ENCODE results near the gene PRKCH. TPM values are rescaled to one million over a fixed set of nuclear protein-coding genes. Genes with fewer than 3 reads are reported as not detected.

The PRKCH gene
- total RNA-seq, 2 experiments from 2014 or later: 304 to 312 TPM

- DNase-seq (no peak), ATAC-seq (no peak)
- Mint-ChIP-seq H3K4me3 (peak overlapping the region; percentile 18), H3K9me3 (ENCODE audit: low read depth) (no peaks in the 10 kb centered on the region), H3K27me3 (no peaks in the 10 kb centered on the region), H3K27ac (peak overlapping the region; percentile 83), H3K4me1 (peaks cover 90% of the 10 kb centered on the region), H3K36me3 (peaks cover 48% of the 10 kb centered on the region)
- CTCF ChIA-PET: interaction anchor here (0.8 to 3.4 kb wide), 5 partner anchors 8 to 102 kb away, joined by 3 to 11 read pairs (median 5); no protein-coding TSS in a partner anchor
Measured at GRCh38 chr14:61433169-61433568, 111.8 kb downstream of the PRKCH start.

DNA sequence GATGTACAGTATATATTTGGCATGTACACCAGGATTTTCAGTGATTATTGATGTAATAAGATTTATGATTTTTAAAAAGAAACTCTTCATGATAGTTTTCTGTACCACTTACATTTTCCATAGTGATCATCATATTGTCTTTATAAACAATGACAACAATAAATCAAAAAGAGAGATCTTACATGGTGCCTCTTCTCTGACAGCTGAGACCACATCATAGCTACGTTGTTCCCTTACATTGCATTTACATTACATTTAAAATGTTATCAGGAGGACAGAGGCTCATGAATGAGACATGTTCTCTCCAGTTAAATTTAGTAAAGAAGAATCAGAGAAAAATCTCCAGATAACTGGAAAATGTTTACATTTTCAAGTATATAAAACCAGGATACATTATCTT is 112.4 kb downstream of the PRKCH start:
- Mint-ChIP-seq H3K4me1 (peaks cover 90% of the 10 kb centered on the region), H3K27ac (peak overlapping the region; percentile 83), H3K27me3 (no peaks in the 10 kb centered on the region), H3K36me3 (peaks cover 45% of the 10 kb centered on the region), H3K9me3 (ENCODE audit: low read depth) (no peaks in the 10 kb centered on the region), H3K4me3 (no peak overlapping the region)
- CTCF ChIA-PET: interaction anchor here (1.2 kb wide), 1 partner anchor 13 kb away, joined by 6 read pairs; no protein-coding TSS in a partner anchor
- ATAC-seq: no peak
- DNase-seq: no peak

DNA sequence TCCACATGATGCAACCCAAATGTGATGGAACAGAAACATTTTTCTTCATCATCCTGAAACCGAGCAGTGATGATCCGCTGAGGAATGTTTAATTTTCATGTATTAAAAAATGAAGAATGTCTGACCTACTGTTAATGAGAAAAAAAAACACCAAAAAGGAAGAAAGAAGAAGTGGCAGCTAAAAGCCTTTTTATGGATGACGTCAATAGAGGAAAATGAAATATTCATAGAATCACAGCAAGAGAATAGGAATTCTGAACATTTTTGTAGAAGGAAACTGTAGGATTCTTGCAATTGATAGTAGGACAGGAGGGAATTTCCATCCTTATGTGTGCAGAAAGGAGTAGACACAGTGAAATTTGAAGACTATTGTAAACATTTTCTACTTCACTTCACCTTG is 112.9 kb downstream of the PRKCH start:
- peaks cover 45% of the 10 kb centered on the region for H3K36me3 Mint-ChIP-seq
- H3K9me3 Mint-ChIP-seq (ENCODE audit: low read depth): no peaks in the 10 kb centered on the region
- peak overlapping the region; percentile 58 for H3K27ac Mint-ChIP-seq
- ATAC-seq (no peak), DNase-seq (no peak)
- CTCF ChIA-PET: no interaction called here
- H3K4me3 Mint-ChIP-seq: no peak overlapping the region
- H3K4me1 Mint-ChIP-seq: peaks cover 90% of the 10 kb centered on the region
- H3K27me3 Mint-ChIP-seq: no peaks in the 10 kb centered on the region

GRCh38 chr14:61435563-61436337 is 114.4 kb downstream of the PRKCH start:
- peak overlapping the region; percentile 74 for H3K27ac Mint-ChIP-seq
- no peaks in the 10 kb centered on the region for H3K9me3 Mint-ChIP-seq (ENCODE audit: low read depth)
- no peak for DNase-seq
- peaks cover 37% of the 10 kb centered on the region for H3K36me3 Mint-ChIP-seq
- ATAC-seq: no peak
- no peaks in the 10 kb centered on the region for H3K27me3 Mint-ChIP-seq
- peaks cover 90% of the 10 kb centered on the region for H3K4me1 Mint-ChIP-seq
- CTCF ChIA-PET: interaction anchor here (0.8 to 1.8 kb wide), 2 partner anchors 17 to 139 kb away, joined by 3 to 4 read pairs; no protein-coding TSS in a partner anchor
- no peak overlapping the region for H3K4me3 Mint-ChIP-seq

DNA sequence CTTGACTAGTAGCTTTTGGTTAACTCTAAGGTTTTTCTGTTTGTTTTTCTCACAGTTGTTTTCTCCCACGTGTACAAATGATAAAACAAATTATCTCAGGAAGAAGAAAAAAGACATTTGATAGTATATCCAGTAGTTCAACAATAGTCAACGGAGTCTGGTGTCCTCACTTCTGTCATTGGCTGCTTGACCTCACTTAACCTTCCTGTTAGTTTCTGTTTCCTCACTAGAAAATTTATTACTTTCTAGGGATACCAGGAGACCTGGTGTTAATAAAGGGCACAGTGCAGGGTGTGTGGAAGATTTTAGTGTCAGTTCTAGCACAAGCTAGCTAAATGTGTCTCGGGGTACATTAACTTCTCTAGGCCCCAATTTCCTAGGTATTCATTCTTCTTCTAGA is 116.0 kb downstream of the PRKCH start:
- ATAC-seq (no peak), DNase-seq (no peak)
- Mint-ChIP-seq H3K4me1 (peaks cover 91% of the 10 kb centered on the region), H3K9me3 (ENCODE audit: low read depth) (no peaks in the 10 kb centered on the region), H3K27ac (peak overlapping the region; percentile 92), H3K27me3 (no peaks in the 10 kb centered on the region), H3K36me3 (peaks cover 33% of the 10 kb centered on the region), H3K4me3 (peak overlapping the region; percentile 75)
- CTCF ChIA-PET: interaction anchor here (1.2 kb wide), 1 partner anchor 49 kb away, joined by 3 read pairs; no protein-coding TSS in a partner anchor

DNA sequence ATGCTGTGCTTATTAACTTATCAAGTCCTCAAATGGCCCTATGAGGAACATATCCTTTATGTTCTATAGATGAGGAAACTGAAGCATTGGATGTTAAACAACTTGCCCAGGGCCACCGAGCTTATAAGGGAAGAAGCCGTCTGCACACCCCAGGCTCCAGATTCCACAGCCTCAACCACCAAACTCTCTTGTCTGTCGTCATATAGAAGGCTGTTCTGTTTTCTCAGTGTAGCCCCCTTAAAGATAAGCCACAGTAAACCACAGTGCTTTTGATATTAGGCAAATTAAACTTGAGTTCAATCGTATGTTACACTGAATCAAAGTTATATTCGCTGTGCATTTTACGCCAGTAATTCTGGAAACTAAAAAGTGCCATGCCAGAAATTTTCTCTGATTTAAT is 116.7 kb downstream of the PRKCH start:
- Mint-ChIP-seq H3K36me3 (peaks cover 36% of the 10 kb centered on the region), H3K4me1 (peaks cover 92% of the 10 kb centered on the region), H3K9me3 (ENCODE audit: low read depth) (no peaks in the 10 kb centered on the region), H3K27me3 (no peaks in the 10 kb centered on the region), H3K27ac (peak overlapping the region; percentile 92), H3K4me3 (peak overlapping the region; percentile 75)
- no peak for DNase-seq
- peak; percentile 17 for ATAC-seq
- CTCF ChIA-PET: interaction anchor here (1.1 to 1.2 kb wide), 2 partner anchors 9 to 49 kb away, joined by 3 to 4 read pairs; no protein-coding TSS in a partner anchor

DNA sequence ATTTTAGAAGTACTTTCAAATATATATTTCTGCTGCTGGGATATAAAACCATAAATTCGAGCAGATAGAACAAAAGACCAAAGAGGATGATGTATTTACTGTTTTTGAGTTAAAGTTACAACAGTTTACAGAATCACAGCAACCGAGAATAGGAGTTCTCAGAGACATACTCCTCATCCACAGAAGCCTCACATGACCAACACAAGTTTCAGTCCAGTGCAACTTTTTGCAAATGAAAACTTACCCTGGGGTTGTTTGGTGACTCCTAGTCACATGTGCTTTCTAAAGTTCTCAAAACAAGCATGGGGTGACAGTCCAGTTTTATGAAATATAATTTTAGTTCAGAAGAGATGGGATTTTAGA is 117.1 kb downstream of the PRKCH start:
- Mint-ChIP-seq H3K27me3 (no peaks in the 10 kb centered on the region), H3K27ac (peak overlapping the region; percentile 92), H3K4me3 (peak overlapping the region; percentile 75), H3K4me1 (peaks cover 92% of the 10 kb centered on the region), H3K9me3 (ENCODE audit: low read depth) (no peaks in the 10 kb centered on the region), H3K36me3 (peaks cover 35% of the 10 kb centered on the region)
- DNase-seq (peak; percentile 42), ATAC-seq (peak; percentile 18)
- CTCF ChIA-PET: interaction anchor here (1.1 kb wide), 1 partner anchor 10 kb away, joined by 4 read pairs; no protein-coding TSS in a partner anchor

DNA sequence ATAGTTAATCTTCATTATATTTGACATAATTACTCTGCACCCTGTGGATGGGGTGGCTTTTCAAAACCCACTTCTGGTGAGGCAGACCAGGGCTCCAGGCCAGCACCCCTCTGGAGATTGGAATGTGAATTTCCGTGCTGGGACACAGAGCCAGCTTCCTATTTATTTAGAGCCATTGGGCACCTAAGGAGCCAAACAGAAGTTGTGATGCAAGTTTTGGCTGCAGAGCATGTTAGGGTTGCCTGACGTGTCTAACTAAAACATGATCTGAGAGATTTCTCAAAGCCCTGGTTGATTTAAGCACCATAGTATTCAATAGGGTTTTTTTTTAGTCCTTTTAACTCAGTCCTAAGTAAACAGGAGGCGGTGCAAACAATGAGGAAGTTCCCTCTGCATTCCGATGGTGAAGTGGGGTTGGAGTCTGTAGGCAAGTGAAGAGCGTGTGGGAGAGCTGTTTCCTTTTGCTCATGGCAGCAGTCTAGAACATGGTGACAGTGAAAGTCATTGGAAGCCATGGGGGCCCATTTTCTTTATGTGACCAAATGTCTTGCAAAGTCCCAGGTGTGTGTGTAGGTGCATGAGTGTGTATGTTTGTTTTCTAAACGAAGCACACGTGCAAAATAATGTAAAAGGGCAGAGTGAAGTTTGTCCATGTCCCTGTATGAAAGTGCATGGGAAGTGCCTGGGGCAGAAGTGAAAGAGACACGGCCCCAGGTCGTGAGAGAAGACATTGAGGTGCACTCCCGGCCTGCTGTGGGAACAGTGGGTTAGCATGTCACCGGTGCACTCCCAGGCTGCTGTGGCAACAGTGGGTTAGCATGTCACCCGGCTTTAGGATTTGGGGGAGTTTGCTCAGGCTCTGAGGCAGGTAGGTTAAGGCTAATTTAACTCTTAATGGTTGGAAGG is 117.7 kb downstream of the PRKCH start:
- H3K27me3 Mint-ChIP-seq: no peaks in the 10 kb centered on the region
- peaks cover 36% of the 10 kb centered on the region for H3K36me3 Mint-ChIP-seq
- H3K4me1 Mint-ChIP-seq: peaks cover 92% of the 10 kb centered on the region
- no peaks in the 10 kb centered on the region for H3K9me3 Mint-ChIP-seq (ENCODE audit: low read depth)
- peak overlapping the region; percentile 75 for H3K4me3 Mint-ChIP-seq
- peak; percentile 62 for ATAC-seq
- H3K27ac Mint-ChIP-seq: peak overlapping the region; percentile 92
- peak; percentile 78 for DNase-seq
- CTCF ChIA-PET: interaction anchor here (1.1 kb wide), 1 partner anchor 11 kb away, joined by 4 read pairs; no protein-coding TSS in a partner anchor

GRCh38 chr14:61439779-61440418 is 118.5 kb downstream of the PRKCH start:
- DNase-seq: no peak
- Mint-ChIP-seq H3K27me3 (no peaks in the 10 kb centered on the region), H3K27ac (peak overlapping the region; percentile 92), H3K36me3 (peaks cover 36% of the 10 kb centered on the region), H3K9me3 (ENCODE audit: low read depth) (no peaks in the 10 kb centered on the region), H3K4me1 (peaks cover 94% of the 10 kb centered on the region), H3K4me3 (peak overlapping the region; percentile 75)
- CTCF ChIA-PET: interaction anchor here (1.0 to 3.0 kb wide), 3 partner anchors 8 to 37 kb away, joined by 3 to 11 read pairs (median 5); no protein-coding TSS in a partner anchor
- ATAC-seq: no peak

GRCh38 chr14:61443481-61443880 is 122.1 kb downstream of the PRKCH start:
- Mint-ChIP-seq H3K27me3 (no peaks in the 10 kb centered on the region), H3K4me3 (peak overlapping the region; percentile 29), H3K36me3 (peaks cover 52% of the 10 kb centered on the region), H3K4me1 (peaks cover 97% of the 10 kb centered on the region), H3K27ac (peak overlapping the region; percentile 89), H3K9me3 (ENCODE audit: low read depth) (no peaks in the 10 kb centered on the region)
- DNase-seq: no peak
- no peak for ATAC-seq
- CTCF ChIA-PET: interaction anchor here (0.7 to 3.1 kb wide), 3 partner anchors 8 to 146 kb away, joined by 3 to 19 read pairs (median 4); no protein-coding TSS in a partner anchor

DNA sequence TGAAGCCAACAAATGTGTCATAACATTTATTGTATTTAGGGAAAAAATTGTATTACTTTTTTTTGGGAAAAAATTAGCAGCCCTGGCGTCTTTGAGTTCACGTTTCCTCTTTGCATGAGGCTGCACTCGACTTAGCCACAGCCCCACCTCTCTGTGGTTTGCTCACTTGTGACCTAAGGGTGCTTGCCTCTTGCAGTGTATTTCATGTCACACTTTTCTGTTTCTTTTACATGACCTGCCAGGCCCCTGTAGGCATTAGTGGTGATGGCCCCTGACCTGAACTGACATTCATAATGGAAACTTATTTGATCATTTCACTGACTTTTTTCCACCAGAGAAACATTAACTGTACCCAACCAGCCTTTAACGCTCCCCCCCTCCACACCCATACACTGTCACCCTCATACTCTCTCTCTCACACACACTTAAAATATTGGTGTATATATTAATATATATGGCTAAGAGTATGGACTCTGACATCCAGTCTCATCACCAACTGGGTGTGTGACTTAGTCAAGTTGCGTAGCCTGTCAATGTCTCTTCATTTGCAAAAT is 122.9 kb downstream of the PRKCH start:
- H3K9me3 Mint-ChIP-seq (ENCODE audit: low read depth): no peaks in the 10 kb centered on the region
- H3K27me3 Mint-ChIP-seq: no peaks in the 10 kb centered on the region
- CTCF ChIA-PET: no interaction called here
- H3K27ac Mint-ChIP-seq: peak overlapping the region; percentile 89
- peak overlapping the region; percentile 32 for H3K4me3 Mint-ChIP-seq
- peaks cover 97% of the 10 kb centered on the region for H3K4me1 Mint-ChIP-seq
- ATAC-seq (peak; percentile 85), DNase-seq (peak; percentile 95)
- H3K36me3 Mint-ChIP-seq: peaks cover 60% of the 10 kb centered on the region

DNA sequence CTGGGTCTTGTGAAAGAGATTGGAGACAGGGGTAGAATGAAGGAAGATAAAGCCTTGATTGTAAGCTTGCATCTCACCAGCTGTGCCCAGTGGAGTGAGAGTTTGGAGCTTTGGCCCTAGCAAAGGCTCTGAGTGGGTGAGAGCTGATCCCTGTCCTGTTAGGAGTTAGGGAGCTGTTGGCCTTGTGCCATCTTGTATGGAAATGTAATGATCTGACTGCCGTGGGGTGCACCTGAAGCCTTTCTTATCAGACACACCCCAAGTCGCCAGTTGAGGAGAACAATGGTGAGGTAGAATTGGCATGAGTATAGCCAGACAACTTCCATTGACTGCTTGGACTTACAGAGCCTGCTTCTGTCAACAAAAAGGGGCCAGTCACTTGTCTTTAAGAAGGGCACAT is 130.1 kb downstream of the PRKCH start:
- H3K27ac Mint-ChIP-seq: peak overlapping the region; percentile 94
- H3K4me1 Mint-ChIP-seq: peaks cover 97% of the 10 kb centered on the region
- peaks cover 93% of the 10 kb centered on the region for H3K36me3 Mint-ChIP-seq
- CTCF ChIA-PET: interaction anchor here (1.1 to 3.0 kb wide), 7 partner anchors 9 to 171 kb away, joined by 3 to 19 read pairs (median 5); partner anchors contain the start of gene TMEM30B
- ATAC-seq: no peak
- no peak overlapping the region for H3K4me3 Mint-ChIP-seq
- H3K9me3 Mint-ChIP-seq (ENCODE audit: low read depth): no peaks in the 10 kb centered on the region
- H3K27me3 Mint-ChIP-seq: no peaks in the 10 kb centered on the region
- DNase-seq: no peak
